OCI-LY3 (cell line): Measurements from ENCODE around the gene GPM6B.

ENCODE experiments used
- H2AFZ ChIP-seq: fragments of 200-600, 300-600 bp; shearing (Covaris generic); 2 replicates; pipeline ENCODE4 v1.6.0; 2014; ENCODE audit warnings: antibody characterized with exemption, low read depth, low read length
- H3K27ac ChIP-seq: fragments of 200-600, 300-600 bp; sonication (generic); 2 replicates; pipeline ENCODE4 v1.5.1; 2014; ENCODE audit warnings: mild to moderate bottlenecking, low read length, moderate library complexity, mixed read lengths
- H3K27me3 ChIP-seq: fragments of 200-600, 300-600 bp; sonication (generic); 2 replicates; pipeline ENCODE4 v1.6.1; 2014; ENCODE audit warnings: low read depth, low read length, mixed read lengths
- H3K36me3 ChIP-seq: fragments of 200-600, 300-600 bp; sonication (generic); replicated peaks from 2 replicates; pipeline ENCODE3; 2014; ENCODE audit warnings: low read depth, low read length, mixed read lengths
- H3K4me1 ChIP-seq: fragments of 300-600, 200-600 bp; sonication (generic); 2 replicates; pipeline ENCODE4 v1.6.1; 2014; ENCODE audit warnings: low read length, mixed read lengths
- H3K4me2 ChIP-seq: fragments of 200-600, 300-600 bp; sonication (generic); 2 replicates; pipeline ENCODE4 v1.6.1; 2014; ENCODE audit warnings: low read length, mixed read lengths
- H3K4me3 ChIP-seq: fragments of 300-600, 200-600 bp; sonication (generic); 2 replicates; pipeline ENCODE4 v1.5.1; 2014; ENCODE audit warnings: antibody characterized with exemption, mild to moderate bottlenecking, low read length, moderate library complexity
- H3K79me2 ChIP-seq: fragments of 300-600, 200-600 bp; shearing (Covaris generic); 2 replicates; pipeline ENCODE4 v1.6.1; 2014; ENCODE audit warnings: mild to moderate bottlenecking, low read length, mixed read lengths
- H3K9ac ChIP-seq: fragments of 300-600, 200-600 bp; shearing (Covaris generic); 2 replicates; pipeline ENCODE4 v1.6.0; 2014; ENCODE audit warnings: mild to moderate bottlenecking, low read length, moderate library complexity
- H3K9me3 ChIP-seq: fragments of 200-600, 300-600 bp; shearing (Covaris generic); 2 replicates; pipeline ENCODE4 v1.6.1; 2014; ENCODE audit warnings: low read length, mixed read lengths; ENCODE audit not compliant: insufficient read depth
- H4K20me1 ChIP-seq: fragments of 200-600, 300-600 bp; sonication (generic); 2 replicates; pipeline ENCODE4 v1.6.1; 2016; ENCODE audit warnings: low read length, mixed read lengths; ENCODE audit not compliant: insufficient read depth
- CTCF ChIP-seq: fragments of 200-600, 300-600 bp; sonication (generic); IDR thresholded peaks from 2 replicates; pipeline ENCODE4 v1.5.1; 2014; ENCODE audit warnings: antibody characterized with exemption, low read length, low read depth
- EZH2phosphoT487 ChIP-seq: fragments of 200-600 bp; shearing (Covaris generic); IDR thresholded peaks from 2 replicates; pipeline ENCODE4 v1.6.1; 2018; ENCODE audit warnings: antibody characterized with exemption, mixed run types, low read depth

The GPM6B gene

GRCh38 chrX:13770013-13770535 lies 46.8 kb downstream of the GPM6B start:
- Histone ChIP-seq H3K9me3 (no peaks in the 10 kb centered on the region), H3K27me3 (no peaks in the 10 kb centered on the region), H2AFZ (no peak overlapping the region), H3K4me2 (no peak overlapping the region), H3K9ac (no peak overlapping the region), H3K4me3 (no peak overlapping the region), H3K79me2 (no peaks in the 10 kb centered on the region), H3K36me3 (peaks cover 57% of the 10 kb centered on the region), H4K20me1 (no peaks in the 10 kb centered on the region), H3K27ac (no peak overlapping the region), H3K4me1 (no peaks in the 10 kb centered on the region)
- TF ChIP-seq EZH2phosphoT487: no peak
- TF ChIP-seq CTCF: no peak

GRCh38 chrX:13768939-13769338 lies 48.0 kb downstream of the GPM6B start:
- H3K9ac ChIP-seq: no peak overlapping the region
- H3K27me3 ChIP-seq: no peaks in the 10 kb centered on the region
- no peak overlapping the region for H3K4me2 ChIP-seq
- no peaks in the 10 kb centered on the region for H4K20me1 ChIP-seq
- no peak for TF ChIP-seq CTCF
- no peak overlapping the region for H2AFZ ChIP-seq
- H3K27ac ChIP-seq: no peak overlapping the region
- H3K36me3 ChIP-seq: peaks cover 52% of the 10 kb centered on the region
- no peaks in the 10 kb centered on the region for H3K79me2 ChIP-seq
- no peak overlapping the region for H3K4me3 ChIP-seq
- peaks cover 9% of the 10 kb centered on the region for H3K4me1 ChIP-seq
- no peaks in the 10 kb centered on the region for H3K9me3 ChIP-seq

GRCh38 chrX:13764765-13765164 lies 52.1 kb downstream of the GPM6B start:
- H3K36me3 ChIP-seq: peaks cover 62% of the 10 kb centered on the region
- no peak overlapping the region for H3K4me2 ChIP-seq
- TF ChIP-seq EZH2phosphoT487: no peak
- TF ChIP-seq CTCF: peak; percentile 36

GRCh38 chrX:13764281-13764680 lies 52.6 kb downstream of the GPM6B start:
- no peak overlapping the region for H3K4me3 ChIP-seq
- no peak for TF ChIP-seq EZH2phosphoT487
- no peak for TF ChIP-seq CTCF
- H3K9me3 ChIP-seq: no peaks in the 10 kb centered on the region
- H3K9ac ChIP-seq: no peak overlapping the region
- no peak overlapping the region; the same call in 1 of the 2 replicates for H3K27ac ChIP-seq
- no peak overlapping the region for H3K4me2 ChIP-seq
- peaks cover 55% of the 10 kb centered on the region for H3K4me1 ChIP-seq
- no peaks in the 10 kb centered on the region for H3K27me3 ChIP-seq
- no peaks in the 10 kb centered on the region for H4K20me1 ChIP-seq
- no peak overlapping the region for H2AFZ ChIP-seq
- peaks cover 6% of the 10 kb centered on the region for H3K79me2 ChIP-seq
- H3K36me3 ChIP-seq: peaks cover 58% of the 10 kb centered on the region

More at GRCh38 chrX:13764765-13765164, 52.1 kb downstream of the GPM6B start:
- Histone ChIP-seq H3K27ac (no peak overlapping the region; the same call in 1 of the 2 replicates), H3K27me3 (no peaks in the 10 kb centered on the region), H2AFZ (no peak overlapping the region), H3K4me1 (peaks cover 50% of the 10 kb centered on the region), H3K9ac (no peak overlapping the region), H3K9me3 (no peaks in the 10 kb centered on the region), H3K4me3 (no peak overlapping the region), H3K79me2 (peaks cover 6% of the 10 kb centered on the region), H4K20me1 (no peaks in the 10 kb centered on the region)
